GM12892 (cell line): ENCODE data around the gene ACVR1B.

Experiments
- POLR2A ChIP-seq: IDR thresholded peaks from 2 replicates; pipeline ENCODE4 v1.6.1; 2011; ENCODE audit warnings: low read depth, low read length, control low read depth
- POLR2AphosphoS5 ChIP-seq: IDR thresholded peaks from 2 replicates; pipeline ENCODE4 v1.6.1; 2011; ENCODE audit warnings: low read depth, low read length, control low read depth
- TAF1 ChIP-seq: IDR thresholded peaks from 2 replicates; pipeline ENCODE4 v1.6.1; 2011; ENCODE audit warnings: low read depth, mild to moderate bottlenecking, control low read depth, low read length, borderline replicate concordance

DNA sequence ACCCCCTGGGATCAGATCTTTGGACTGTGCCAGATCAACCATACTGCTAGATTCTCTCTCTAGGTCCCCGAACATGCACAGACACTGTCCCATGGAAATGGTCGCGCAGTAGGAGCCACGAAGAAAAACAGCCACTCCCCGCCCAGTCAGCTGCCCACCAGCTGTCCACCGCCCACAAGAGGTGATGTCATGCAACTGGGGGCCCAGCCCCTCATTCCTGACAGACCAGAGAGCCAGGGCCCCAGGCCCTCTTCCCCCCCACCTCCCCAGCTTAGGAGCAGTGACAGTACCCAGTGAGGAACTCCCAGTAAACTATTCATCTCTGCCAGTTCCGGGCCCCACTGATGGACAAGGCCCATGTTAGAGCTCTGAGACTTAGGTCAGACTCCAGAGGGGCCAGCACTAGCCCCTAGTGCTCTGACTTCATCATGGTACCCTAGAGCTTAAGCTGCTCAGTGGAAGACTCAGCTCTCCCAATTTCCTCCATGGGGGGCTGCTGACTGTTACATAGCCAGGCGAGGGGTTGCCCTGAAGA lies 51.6 kb downstream of the ACVR1B start:
- no peak for TF ChIP-seq POLR2A
- no peak for TF ChIP-seq POLR2AphosphoS5
- no peak for TF ChIP-seq TAF1
